OCI-LY7 (cell line): ENCODE results near the gene MYO18A. TPM values are rescaled to one million over a fixed set of nuclear protein-coding genes. Genes with fewer than 3 reads are reported as not detected.

Source experiments
- BruUV-seq: library from RNA; stranded (reverse); fragments of 400-500 nt; replicated peaks from 2 replicates; lab custom pipeline; 2021; lab: Mats Ljungman, UMichigan
- CTCF ChIA-PET: fragments of 300-600 bp; sonication (Branson Sonifier 250); formaldehyde crosslinking; loops from one replicate; lab custom pipeline; 2022; ENCODE audit warnings: antibody characterized with exemption; ENCODE audit not compliant: unreplicated experiment; lab: Charles Lee
- POLR2A ChIA-PET: fragments of 300-600 bp; sonication (Branson Sonifier 250); formaldehyde crosslinking; loops from one replicate; lab custom pipeline; 2022; ENCODE audit warnings: antibody characterized with exemption; lab: Charles Lee
- DNase-seq: peaks from one replicate; pipeline ENCODE4 v3.0.0-alpha.2; 2015; ENCODE audit warnings: low spot score
- H2AFZ ChIP-seq: fragments of 200-600 bp; sonication (generic), shearing (Covaris generic); 2 replicates; pipeline ENCODE4 v1.6.1; 2014; ENCODE audit warnings: mild to moderate bottlenecking, antibody characterized with exemption, low read length, moderate library complexity
- H3K27ac ChIP-seq: fragments of 200-600 bp; sonication (generic); 2 replicates; pipeline ENCODE4 v1.5.1; 2014; ENCODE audit warnings: mixed run types, low read depth, mild to moderate bottlenecking, moderate library complexity, low read length, inconsistent platforms; ENCODE audit not compliant: poor library complexity, severe bottlenecking
- H3K36me3 ChIP-seq: fragments of 200-600 bp; sonication (generic); 2 replicates; pipeline ENCODE4 v1.6.1; 2014; ENCODE audit warnings: mild to moderate bottlenecking, antibody characterized with exemption, low read length, moderate library complexity, mixed read lengths; ENCODE audit not compliant: insufficient read depth
- H3K4me1 ChIP-seq: fragments of 200-600 bp; sonication (generic); 2 replicates; pipeline ENCODE4 v1.5.1; 2014; ENCODE audit warnings: mild to moderate bottlenecking, low read length; ENCODE audit not compliant: insufficient read depth, poor library complexity, severe bottlenecking
- H3K4me2 ChIP-seq: fragments of 200-600 bp; sonication (generic); 2 replicates; pipeline ENCODE4 v1.6.1; 2014; ENCODE audit warnings: mild to moderate bottlenecking, low read length
- H3K4me3 ChIP-seq: fragments of 200-600 bp; sonication (generic); 2 replicates; pipeline ENCODE4 v1.5.1; 2014; ENCODE audit warnings: mild to moderate bottlenecking, low read depth, low read length; ENCODE audit not compliant: poor library complexity, severe bottlenecking
- H3K79me2 ChIP-seq: fragments of 200-600 bp; sonication (generic); 2 replicates; pipeline ENCODE4 v1.6.1; 2016; ENCODE audit warnings: low read depth, mild to moderate bottlenecking, low read length, moderate library complexity, mixed read lengths; ENCODE audit not compliant: insufficient read depth
- H3K9me2 ChIP-seq: fragments of 200-600 bp; sonication (generic); 2 replicates; pipeline ENCODE4 v1.6.1; 2016; ENCODE audit warnings: mild to moderate bottlenecking, low read length, mixed read lengths; ENCODE audit not compliant: insufficient read depth
- H3K9me3 ChIP-seq: fragments of 200-600 bp; sonication (generic); 2 replicates; pipeline ENCODE4 v1.6.1; 2014; ENCODE audit warnings: mild to moderate bottlenecking, mixed run types, low read length, mixed read lengths
- H4K20me1 ChIP-seq: fragments of 200-600 bp; sonication (generic); 2 replicates; pipeline ENCODE4 v1.6.1; 2014; ENCODE audit warnings: mild to moderate bottlenecking, antibody characterized with exemption, low read length, moderate library complexity, mixed read lengths; ENCODE audit not compliant: insufficient read depth
- CTCF ChIP-seq: fragments of 200-600 bp; sonication (generic); conservative IDR thresholded peaks from 2 replicates; pipeline ENCODE4 v1.5.1; 2014; ENCODE audit warnings: mild to moderate bottlenecking, antibody characterized with exemption, low read length, moderate library complexity, mixed read lengths
- EZH2phosphoT487 ChIP-seq: fragments of 200-600 bp; sonication (generic); IDR thresholded peaks from 2 replicates; pipeline ENCODE4 v1.6.1; 2018; ENCODE audit warnings: low read depth, borderline replicate concordance, mild to moderate bottlenecking, mixed run types, antibody characterized with exemption, low read length, moderate library complexity, mixed read lengths
- intact Hi-C: fragments of 100-400 bp; cut with micrococcal nuclease; formaldehyde crosslinking; loops from one replicate; pipeline ENCODE4 v1.10.0; 2022; ENCODE audit not compliant: unreplicated experiment
- total RNA-seq, 2 experiments: library from RNA; depleted of rRNA in 1 of 2; stranded (reverse); fragments of >200 nt in 1 of 2; shearing (Covaris generic) in 1 of 2; gene quantifications; 2 replicates each; pipeline ENCODE4 v1.2.3, GENCODE V29; 2014 to 2022

MYO18A gene
- total RNA-seq, 2 experiments from 2014 or later, result 124 to 128 TPM

GRCh38 chr17:29057361-29057760, 122.8 kb downstream of the MYO18A start:
- H3K27ac ChIP-seq, result no peak overlapping the region
- H2AFZ ChIP-seq, result no peak overlapping the region
- no peaks in the 10 kb centered on the region for H4K20me1 ChIP-seq
- POLR2A ChIA-PET, result no interaction called here
- no peak overlapping the region for H3K4me3 ChIP-seq
- BruUV-seq, result no TSS peak
- no peak for TF ChIP-seq EZH2phosphoT487
- no peak for TF ChIP-seq CTCF
- H3K4me2 ChIP-seq, result no peak overlapping the region
- no peaks in the 10 kb centered on the region for H3K79me2 ChIP-seq
- no peaks in the 10 kb centered on the region for H3K4me1 ChIP-seq
- H3K9me3 ChIP-seq, result no peaks in the 10 kb centered on the region
- CTCF ChIA-PET, result no interaction called here
- DNase-seq, result no peak
- H3K36me3 ChIP-seq, result no peaks in the 10 kb centered on the region
- intact Hi-C loops, result loop anchor here (5.0 kb wide), 1 partner anchor 85 kb away; no protein-coding TSS in a partner anchor
- no peaks in the 10 kb centered on the region for H3K9me2 ChIP-seq

GRCh38 chr17:29054835-29055234, 125.4 kb downstream of the MYO18A start:
- CTCF ChIA-PET, result no interaction called here
- intact Hi-C loops, result loop anchor here (5.0 kb wide), 1 partner anchor 83 kb away; no protein-coding TSS in a partner anchor

More at GRCh38 chr17:29054835-29055234, 125.4 kb downstream of the MYO18A start:
- H3K36me3 ChIP-seq, result no peaks in the 10 kb centered on the region
- H3K9me2 ChIP-seq, result no peaks in the 10 kb centered on the region
- no peaks in the 10 kb centered on the region for H3K4me1 ChIP-seq
- no peak overlapping the region for H2AFZ ChIP-seq
- TF ChIP-seq EZH2phosphoT487, result no peak
- TF ChIP-seq CTCF, result no peak
- H3K4me2 ChIP-seq, result no peak overlapping the region
- H4K20me1 ChIP-seq, result no peaks in the 10 kb centered on the region
- H3K27ac ChIP-seq, result no peak overlapping the region
- POLR2A ChIA-PET, result no interaction called here
- no peak for DNase-seq
- no peaks in the 10 kb centered on the region for H3K9me3 ChIP-seq
- H3K79me2 ChIP-seq, result no peaks in the 10 kb centered on the region
- BruUV-seq, result no TSS peak
- no peak overlapping the region for H3K4me3 ChIP-seq
